LHCN-M2 (cell line): ENCODE measurements around the gene F12. TPM values are rescaled to one million over a fixed set of nuclear protein-coding genes. Genes with fewer than 3 reads are reported as not detected.

Source experiments
- DNase-seq: peaks from one replicate; pipeline ENCODE4 v3.0.0-alpha.2; 2012; ENCODE audit warnings: low read depth
- total RNA-seq: library from RNA; depleted of rRNA; stranded (reverse); fragments of >200 nt; gene quantifications from 2 replicates; pipeline ENCODE4 v1.2.3, GENCODE V29; 2014; rRNA removed

The F12 gene
- total RNA-seq, 1 experiment from 2014 or later = 3.6 TPM

DNA sequence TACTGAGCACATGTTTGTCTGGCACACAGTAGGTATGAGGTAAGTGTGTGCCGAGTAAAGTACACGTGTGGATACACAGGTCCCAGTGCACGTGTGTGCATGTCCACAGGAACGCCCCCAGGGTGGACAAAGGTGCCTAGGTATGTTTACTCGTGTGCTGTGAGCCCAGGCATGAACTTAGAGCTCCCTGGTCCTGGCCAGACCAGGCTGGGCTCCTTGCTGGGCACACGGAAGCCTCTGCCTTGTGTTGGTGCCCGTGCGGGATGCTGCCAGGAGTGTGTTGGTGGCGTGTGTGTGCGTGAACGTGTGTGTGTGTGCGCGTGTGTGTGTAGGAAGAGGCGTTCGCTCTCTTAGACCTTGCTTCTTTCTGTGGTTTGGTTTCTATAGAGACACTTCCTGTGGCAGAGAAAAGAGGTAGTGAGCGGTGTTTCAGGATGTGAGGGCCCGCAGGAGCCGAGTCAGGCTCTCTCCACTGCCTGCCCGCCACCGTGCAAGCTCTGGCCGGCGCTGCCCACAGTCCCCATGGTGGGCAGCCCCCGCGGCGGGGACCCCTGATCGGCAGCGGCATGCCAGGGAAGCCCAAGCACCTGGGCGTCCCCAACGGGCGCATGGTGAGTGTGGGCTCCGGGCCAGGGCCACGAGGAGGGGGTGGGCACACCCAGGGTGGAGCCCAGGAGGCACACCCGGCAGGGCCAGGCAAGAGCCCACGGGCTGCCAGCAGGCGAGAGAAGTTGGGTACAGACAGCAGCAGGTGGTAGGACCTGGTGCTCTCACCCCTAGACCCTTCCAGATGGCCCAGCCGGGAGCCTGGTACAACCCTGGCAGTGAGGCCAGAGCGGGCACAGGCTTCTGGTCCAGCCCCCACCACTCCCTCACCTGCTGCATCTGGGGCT is 51.7 kb downstream of the F12 start, which contains the start of gene RGS14:
RGS14 (plus strand) TSS at position 466 of the 893 bp plus-strand sequence; CDS start at position 567, 101 bp downstream.
- DNase-seq = no peak

DNA sequence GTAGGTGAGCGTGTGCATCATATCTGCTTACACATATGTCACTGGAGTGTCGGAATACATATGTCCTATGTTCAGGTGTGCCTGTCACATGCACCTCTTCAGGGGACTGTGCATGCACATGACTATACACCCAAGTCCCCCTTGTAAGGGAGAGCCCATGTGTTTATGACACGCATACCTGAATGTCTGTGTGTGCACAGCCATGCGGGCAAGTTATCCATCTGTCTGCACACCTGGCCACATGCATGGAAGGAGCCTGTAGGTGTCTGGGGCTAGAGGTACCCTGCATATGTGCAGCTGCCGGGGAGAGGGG is 52.3 kb downstream of the F12 start:
- DNase-seq = no peak

- DNase-seq = no peak
Observed at GRCh38 chr5:177356746-177357145, 52.6 kb downstream of the F12 start.

- no peak for DNase-seq
Observed at GRCh38 chr5:177355868-177356168, 53.5 kb downstream of the F12 start.

DNA sequence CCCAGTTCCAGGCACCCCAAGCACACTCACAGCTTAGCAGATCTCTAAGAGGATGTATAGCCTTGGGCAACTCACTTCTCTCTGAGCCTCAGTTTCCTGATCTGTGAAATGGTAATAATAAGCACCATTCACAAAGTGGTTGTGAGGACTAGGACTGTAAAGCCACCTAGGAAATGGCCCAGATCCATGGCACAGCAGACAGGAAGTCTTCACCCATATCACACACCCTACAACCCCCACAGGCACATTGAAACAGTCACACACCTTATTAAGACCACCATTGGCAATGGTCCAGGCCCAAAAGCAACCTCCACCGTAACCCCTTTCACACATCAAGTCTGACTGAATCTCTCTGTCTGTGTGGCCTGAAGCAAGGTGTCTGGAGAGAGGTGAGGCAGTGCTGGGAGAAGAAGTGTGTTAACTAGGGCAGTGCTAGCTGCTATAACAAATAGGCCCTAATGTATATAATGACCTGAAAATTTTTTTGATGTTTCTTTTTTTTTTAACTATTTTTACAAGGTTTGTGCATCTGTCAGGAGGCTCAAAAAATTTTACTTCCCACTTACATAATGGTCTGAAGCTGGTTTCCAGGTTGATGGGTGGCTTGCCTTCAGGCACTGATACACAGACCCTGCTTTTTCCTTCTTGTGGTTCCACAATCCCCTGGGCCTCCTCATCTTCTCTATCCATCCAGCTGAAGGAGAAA is 54.0 kb downstream of the F12 start:
- DNase-seq = no peak

- no peak for DNase-seq
Observed at GRCh38 chr5:177354711-177355110, 54.7 kb downstream of the F12 start.

- no peak for DNase-seq
Observed at GRCh38 chr5:177354256-177354655, 55.1 kb downstream of the F12 start.

GRCh38 chr5:177353093-177353492 is 56.3 kb downstream of the F12 start:
- DNase-seq = no peak

Other genes with a start within 250 kb of the F12 start
- gene RAB24, start 105.8 kb downstream of the F12 start, total RNA-seq = 25.3 and 32.4 TPM in 2 replicates
- 245 and 247 TPM in 2 replicates for gene PRELID1, start 105.8 kb downstream of the F12 start, total RNA-seq
- 43.1 and 87.9 TPM in 2 replicates for gene MXD3, start 97.7 kb downstream of the F12 start, total RNA-seq
- gene LMAN2, start 57.9 kb downstream of the F12 start, total RNA-seq = 258 and 369 TPM in 2 replicates
- gene RGS14, start 51.6 kb downstream of the F12 start, total RNA-seq = 0.23 and 0.51 TPM in 2 replicates
- gene SLC34A1, start 25.1 kb downstream of the F12 start, total RNA-seq = not detected in 2 replicates
- gene PFN3, start 8.9 kb downstream of the F12 start, total RNA-seq = not detected in 2 replicates
- gene GRK6, start 17.1 kb upstream of the F12 start, total RNA-seq = 23.8 TPM in 2 replicates
- gene PRR7, start 37.2 kb upstream of the F12 start, total RNA-seq = 48.0 and 55.4 TPM in 2 replicates
- 210 and 233 TPM in 2 replicates for gene DBN1, start 64.1 kb upstream of the F12 start, total RNA-seq
- gene PDLIM7, start 88.0 kb upstream of the F12 start, total RNA-seq = 252 and 281 TPM in 2 replicates
- 7.0 and 14.8 TPM in 2 replicates for gene DOK3, start 100.3 kb upstream of the F12 start, total RNA-seq
- 153 and 185 TPM in 2 replicates for gene DDX41, start 107.4 kb upstream of the F12 start, total RNA-seq
- 19.8 and 24.5 TPM in 2 replicates for gene FAM193B, start 145.0 kb upstream of the F12 start, total RNA-seq
- 119 and 136 TPM in 2 replicates for gene TMED9, start 182.6 kb upstream of the F12 start, total RNA-seq
- gene B4GALT7, start 190.6 kb upstream of the F12 start, total RNA-seq = 28.8 and 36.2 TPM in 2 replicates